IMR-90 (cell line): ENCODE measurements around the gene TMC3. TPM values are rescaled to one million over a fixed set of nuclear protein-coding genes. Genes with fewer than 3 reads are reported as not detected.

ENCODE experiments used
- ATAC-seq: fragments of 200-7000 bp; cut with Tn5 transposase; 2 replicates; pipeline ENCODE4 v1.9.1; 2020; ENCODE audit warnings: low read depth, mild to moderate bottlenecking, moderate library complexity
- BruUV-seq: library from RNA; stranded (reverse); fragments of 400-500 nt; replicated peaks from 2 replicates; lab custom pipeline; 2021; lab: Mats Ljungman, UMichigan
- CTCF ChIA-PET: fragments of 300-600 bp; formaldehyde crosslinking; extraction: SDS; loops from one replicate; lab custom pipeline; 2021; ENCODE audit warnings: antibody characterized with exemption; lab: Yijun Ruan, JAX
- POLR2A ChIA-PET: fragments of 300-600 bp; sonication (Branson Sonifier 250); formaldehyde crosslinking; loops from one replicate; lab custom pipeline; 2022; ENCODE audit warnings: antibody characterized with exemption; ENCODE audit not compliant: unreplicated experiment; lab: Charles Lee
- DNase-seq: peaks from one replicate; pipeline ENCODE4 v3.0.0; 2013
- H2AFZ ChIP-seq: replicated peaks from 2 replicates; pipeline ENCODE3; 2013; ENCODE audit warnings: low read length, mild to moderate bottlenecking; ENCODE audit not compliant: poor library complexity
- H2AK5ac ChIP-seq: 2 replicates; pipeline ENCODE4 v1.6.1; 2013; ENCODE audit warnings: low read depth, low read length, inconsistent platforms
- H2AK9ac ChIP-seq: replicated peaks from 2 replicates; pipeline ENCODE3; 2013; ENCODE audit warnings: mild to moderate bottlenecking, low read depth, low read length, moderate library complexity; ENCODE audit not compliant: poor library complexity
- H2BK120ac ChIP-seq: 2 replicates; pipeline ENCODE4 v1.6.1; 2013; ENCODE audit warnings: low read depth, low read length, inconsistent platforms
- H2BK15ac ChIP-seq: 3 replicates; pipeline ENCODE4 v1.6.1; 2013; ENCODE audit warnings: low read depth, low read length, inconsistent platforms
- H2BK20ac ChIP-seq: 2 replicates; pipeline ENCODE4 v1.6.1; 2013; ENCODE audit warnings: low read depth, mild to moderate bottlenecking, inconsistent platforms, low read length, moderate library complexity
- H2BK5ac ChIP-seq: 2 replicates; pipeline ENCODE4 v1.6.1; 2013; ENCODE audit warnings: mild to moderate bottlenecking, low read depth, low read length, inconsistent platforms; ENCODE audit not compliant: poor library complexity, severe bottlenecking
- H3K14ac ChIP-seq: replicated peaks from 2 replicates; pipeline ENCODE4 v1.6.1; 2013; ENCODE audit warnings: low read depth, low read length, inconsistent platforms
- H3K18ac ChIP-seq: 2 replicates; pipeline ENCODE4 v1.6.1; 2013; ENCODE audit warnings: low read depth, low read length, control low read depth
- H3K23ac ChIP-seq: 2 replicates; pipeline ENCODE4 v1.6.1; 2013; ENCODE audit warnings: low read depth, low read length, inconsistent platforms
- H3K27ac ChIP-seq: 2 replicates; pipeline ENCODE4 v1.5.1; 2013; ENCODE audit warnings: mild to moderate bottlenecking, control low read depth, low read length; ENCODE audit not compliant: insufficient read depth
- H3K27me3 ChIP-seq: 2 replicates; pipeline ENCODE4 v1.6.1; 2013; ENCODE audit warnings: low read length; ENCODE audit not compliant: control insufficient read depth, insufficient read depth
- H3K36me3 ChIP-seq: 2 replicates; pipeline ENCODE4 v1.6.1; 2013; ENCODE audit warnings: low read length, mixed read lengths; ENCODE audit not compliant: control insufficient read depth, insufficient read depth
- H3K4ac ChIP-seq: 2 replicates; pipeline ENCODE4 v1.6.1; 2013; ENCODE audit warnings: low read depth, low read length, inconsistent platforms
- H3K4me1 ChIP-seq: 2 replicates; pipeline ENCODE4 v1.6.1; 2013; ENCODE audit warnings: low read length, mixed read lengths; ENCODE audit not compliant: control insufficient read depth, insufficient read depth
- H3K4me2 ChIP-seq: 2 replicates; pipeline ENCODE4 v1.6.1; 2013; ENCODE audit warnings: low read depth, mild to moderate bottlenecking, control low read depth, low read length, moderate library complexity
- H3K4me3 ChIP-seq: 2 replicates; pipeline ENCODE4 v1.5.1; 2013; ENCODE audit warnings: low read depth, mild to moderate bottlenecking, control low read depth, low read length, moderate library complexity; ENCODE audit not compliant: insufficient read depth
- H3K56ac ChIP-seq: 2 replicates; pipeline ENCODE4 v1.6.1; 2013; ENCODE audit warnings: low read length, inconsistent platforms; ENCODE audit not compliant: insufficient read depth; ENCODE audit errors: extremely low read depth
- H3K79me1 ChIP-seq, 2 experiments: 2 replicates each; pipeline ENCODE4 v1.6.1; 2013; ENCODE audit warnings: low read length in 2 of 2, inconsistent platforms in 1 of 2, low read depth in 1 of 2
- H3K9ac ChIP-seq: 2 replicates; pipeline ENCODE4 v1.6.1; 2013; ENCODE audit warnings: low read depth, low read length, control low read depth
- H3K9me1 ChIP-seq: 2 replicates; pipeline ENCODE4 v1.6.1; 2013; ENCODE audit warnings: low read length, inconsistent platforms; ENCODE audit not compliant: insufficient read depth
- H3K9me3 ChIP-seq: 2 replicates; pipeline ENCODE4 v1.6.1; 2013; ENCODE audit warnings: low read length; ENCODE audit not compliant: control insufficient read depth, insufficient read depth
- H4K20me1 ChIP-seq: 2 replicates; pipeline ENCODE4 v1.6.1; 2013; ENCODE audit warnings: low read length, inconsistent platforms; ENCODE audit not compliant: insufficient read depth
- H4K5ac ChIP-seq: 2 replicates; pipeline ENCODE4 v1.6.1; 2013; ENCODE audit warnings: mild to moderate bottlenecking, low read depth, low read length, control low read depth
- H4K8ac ChIP-seq, 2 experiments: 2 replicates each; pipeline ENCODE4 v1.6.1; 2013; ENCODE audit warnings: low read depth in 2 of 2, low read length in 2 of 2, control low read depth in 1 of 2, inconsistent platforms in 1 of 2
- H4K91ac ChIP-seq: 2 replicates; pipeline ENCODE4 v1.6.1; 2013; ENCODE audit warnings: low read depth, low read length, inconsistent platforms; ENCODE audit not compliant: insufficient read depth
- BHLHE40 ChIP-seq: fragments of 150-350 bp; IDR thresholded peaks from 2 replicates; pipeline ENCODE4 v1.6.1; 2016; ENCODE audit warnings: mild to moderate bottlenecking, low read depth, low read length
- CEBPB ChIP-seq: IDR thresholded peaks from 2 replicates; pipeline ENCODE4 v1.6.1; 2012; ENCODE audit warnings: low read depth, low read length, improper control_type of control experiment
- CHD1 ChIP-seq: IDR thresholded peaks from 2 replicates; pipeline ENCODE4 v1.6.1; 2012; ENCODE audit warnings: low read depth, low read length, improper control_type of control experiment
- FOS ChIP-seq: fragments of 150-350 bp; IDR thresholded peaks from 2 replicates; pipeline ENCODE4 v1.6.1; 2016; ENCODE audit warnings: low read depth, low read length
- MAFK ChIP-seq: IDR thresholded peaks from 2 replicates; pipeline ENCODE4 v1.6.1; 2012; ENCODE audit warnings: low read depth, low read length, improper control_type of control experiment
- MAZ ChIP-seq: IDR thresholded peaks from 2 replicates; pipeline ENCODE4 v1.6.1; 2012; ENCODE audit warnings: low read depth, mild to moderate bottlenecking, low read length, improper control_type of control experiment, moderate library complexity, borderline replicate concordance
- MXI1 ChIP-seq: IDR thresholded peaks from 2 replicates; pipeline ENCODE4 v1.6.1; 2012; ENCODE audit warnings: low read depth, mild to moderate bottlenecking, low read length, moderate library complexity, borderline replicate concordance
- NFE2L2 ChIP-seq: fragments of 150-350 bp; IDR thresholded peaks from 2 replicates; pipeline ENCODE4 v1.6.1; 2016; ENCODE audit warnings: low read depth, mild to moderate bottlenecking, low read length
- POLR2A ChIP-seq: IDR thresholded peaks from 2 replicates; pipeline ENCODE4 v1.6.1; 2012; ENCODE audit warnings: mild to moderate bottlenecking, low read depth, low read length
- RAD21 ChIP-seq: IDR thresholded peaks from 2 replicates; pipeline ENCODE4 v1.6.1; 2012; ENCODE audit warnings: low read length, improper control_type of control experiment
- RCOR1 ChIP-seq: IDR thresholded peaks from 2 replicates; pipeline ENCODE4 v1.6.1; 2012; ENCODE audit warnings: mild to moderate bottlenecking, low read length, improper control_type of control experiment; ENCODE audit not compliant: insufficient replicate concordance
- RFX5 ChIP-seq: IDR thresholded peaks from 2 replicates; pipeline ENCODE4 v1.8.0; 2012; ENCODE audit warnings: low read depth, mild to moderate bottlenecking, low read length, moderate library complexity
- SMC3 ChIP-seq: fragments of 150-350 bp; IDR thresholded peaks from 2 replicates; pipeline ENCODE4 v1.6.1; 2016; ENCODE audit warnings: low read depth, mild to moderate bottlenecking, antibody characterized with exemption, low read length, moderate library complexity
- WGBS, 2 experiments: methylation state at CpG; one replicate each; pipeline versions ENCODE4 v1.1.5 to v1.1.7; 2013; ENCODE audit warnings: missing lambda C conversion rate in 2 of 2; ENCODE audit not compliant: insufficient read length in 1 of 2; ENCODE audit errors: extremely low coverage in 2 of 2; 5-methylcytosine and 5-hydroxymethylcytosine counted together
- dilution Hi-C: fragments of 300-500 bp; cut with HindIII; formaldehyde crosslinking; loops from one replicate; pipeline ENCODE4 v1.14.3; 2018; ENCODE audit warnings: low sequenced_read_pairs; ENCODE audit not compliant: unreplicated experiment
- in situ Hi-C: fragments of 300-500 bp; cut with MboI; formaldehyde crosslinking; loops from 3 replicates; pipeline ENCODE4 v1.14.3; 2019; ENCODE audit warnings: low sequenced_read_pairs, inconsistent platforms, mixed read lengths
- intact Hi-C: fragments of 100-400 bp; cut with micrococcal nuclease; formaldehyde crosslinking; loops from 2 replicates; pipeline ENCODE4 v1.10.0; 2022
- polyA plus RNA-seq, 3 experiments: library from polyadenylated mRNA; depleted of rRNA; stranded (reverse); fragments of >200 nt; gene quantifications; 2 replicates each; pipeline ENCODE4 v1.2.3, GENCODE V29; 2012; ENCODE audit warnings: low replicate concordance in 1 of 3
- total RNA-seq: library from RNA; depleted of rRNA; stranded (reverse); fragments of >200 nt; gene quantifications from 2 replicates; pipeline ENCODE4 v1.2.3, GENCODE V29; 2012
- TF ChIP-seq, protein P1 (sequence below): fragments of 150-350 bp; IDR thresholded peaks from 2 replicates; pipeline ENCODE4 v1.6.1; 2017; ENCODE audit warnings: mild to moderate bottlenecking, antibody characterized with exemption, low read length, low read depth
- TF ChIP-seq, protein P2 (sequence below): conservative IDR thresholded peaks from 2 replicates; pipeline ENCODE4 v1.5.1; 2012; ENCODE audit warnings: mild to moderate bottlenecking, low read depth, low read length, improper control_type of control experiment
- TF ChIP-seq, protein P3 (sequence below): fragments of 150-350 bp; IDR thresholded peaks from 2 replicates; pipeline ENCODE4 v1.6.1; 2016; ENCODE audit warnings: low read depth, mild to moderate bottlenecking, low read length, moderate library complexity, borderline replicate concordance

TMC3 gene
- total and polyA plus RNA-seq, 2 of the 4 experiments (the other 2 are of a cell fraction): not detected

DNA sequence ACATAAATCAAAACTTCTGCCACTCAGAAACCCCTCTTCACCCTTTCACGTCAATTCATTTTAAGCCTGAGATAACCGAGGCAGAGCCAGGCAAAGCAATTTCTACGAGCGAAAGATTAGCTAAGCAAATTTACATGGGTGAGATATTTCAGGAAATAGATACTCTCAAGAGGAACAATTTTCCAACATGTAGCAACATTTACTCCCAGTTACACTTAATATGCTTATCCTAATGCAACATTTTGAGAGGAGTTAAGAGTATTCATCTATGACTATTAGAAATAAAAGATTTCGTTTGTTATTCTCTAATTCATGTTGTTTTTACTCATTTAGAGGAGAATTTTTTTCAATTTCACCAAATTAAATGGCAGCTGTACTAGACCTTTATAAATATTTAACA, 837 bp downstream of the TMC3 start:
- H3K4ac ChIP-seq: no peak overlapping the region

More for the DNA sequence above, 837 bp downstream of the TMC3 start:
- H3K4me3 ChIP-seq: no peak overlapping the region
- no peak overlapping the region for H2BK15ac ChIP-seq
- no peak overlapping the region for H3K27ac ChIP-seq
- dilution Hi-C loops: no loop called here
- H4K20me1 ChIP-seq: no peaks in the 10 kb centered on the region
- intact Hi-C loops: no loop called here
- H3K14ac ChIP-seq: no peak overlapping the region
- H3K56ac ChIP-seq: no peak overlapping the region
- H2BK120ac ChIP-seq: no peak overlapping the region
- H3K79me1 ChIP-seq: no peaks in the 10 kb centered on the region
- peaks cover 12% of the 10 kb centered on the region for H3K27me3 ChIP-seq
- H2BK20ac ChIP-seq: no peak overlapping the region
- in situ Hi-C loops: no loop called here
- POLR2A ChIA-PET: interaction anchor here (0.6 kb wide), 1 partner anchor 17 kb away, joined by 6 read pairs; no protein-coding TSS in a partner anchor
- no peak overlapping the region for H2BK5ac ChIP-seq
- no peak overlapping the region for H4K5ac ChIP-seq
- no peak overlapping the region for H2AK5ac ChIP-seq
- H3K9me1 ChIP-seq: peaks cover 2% of the 10 kb centered on the region; the same call in 1 of the 2 replicates
- BruUV-seq: no TSS peak
- H3K9ac ChIP-seq: no peak overlapping the region
- ATAC-seq (no peak), DNase-seq (no peak)
- TF ChIP-seq SMC3 (no peak), RAD21 (no peak), RCOR1 (no peak), BHLHE40 (no peak), CEBPB (no peak), POLR2A (no peak), CHD1 (no peak), RFX5 (no peak), FOS (no peak), NFE2L2 (no peak), MAFK (no peak), MAZ (no peak), MXI1 (no peak)
- TF ChIP-seq, protein P1, sequence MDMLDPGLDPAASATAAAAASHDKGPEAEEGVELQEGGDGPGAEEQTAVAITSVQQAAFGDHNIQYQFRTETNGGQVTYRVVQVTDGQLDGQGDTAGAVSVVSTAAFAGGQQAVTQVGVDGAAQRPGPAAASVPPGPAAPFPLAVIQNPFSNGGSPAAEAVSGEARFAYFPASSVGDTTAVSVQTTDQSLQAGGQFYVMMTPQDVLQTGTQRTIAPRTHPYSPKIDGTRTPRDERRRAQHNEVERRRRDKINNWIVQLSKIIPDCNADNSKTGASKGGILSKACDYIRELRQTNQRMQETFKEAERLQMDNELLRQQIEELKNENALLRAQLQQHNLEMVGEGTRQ: no peak
- TF ChIP-seq, protein P2, sequence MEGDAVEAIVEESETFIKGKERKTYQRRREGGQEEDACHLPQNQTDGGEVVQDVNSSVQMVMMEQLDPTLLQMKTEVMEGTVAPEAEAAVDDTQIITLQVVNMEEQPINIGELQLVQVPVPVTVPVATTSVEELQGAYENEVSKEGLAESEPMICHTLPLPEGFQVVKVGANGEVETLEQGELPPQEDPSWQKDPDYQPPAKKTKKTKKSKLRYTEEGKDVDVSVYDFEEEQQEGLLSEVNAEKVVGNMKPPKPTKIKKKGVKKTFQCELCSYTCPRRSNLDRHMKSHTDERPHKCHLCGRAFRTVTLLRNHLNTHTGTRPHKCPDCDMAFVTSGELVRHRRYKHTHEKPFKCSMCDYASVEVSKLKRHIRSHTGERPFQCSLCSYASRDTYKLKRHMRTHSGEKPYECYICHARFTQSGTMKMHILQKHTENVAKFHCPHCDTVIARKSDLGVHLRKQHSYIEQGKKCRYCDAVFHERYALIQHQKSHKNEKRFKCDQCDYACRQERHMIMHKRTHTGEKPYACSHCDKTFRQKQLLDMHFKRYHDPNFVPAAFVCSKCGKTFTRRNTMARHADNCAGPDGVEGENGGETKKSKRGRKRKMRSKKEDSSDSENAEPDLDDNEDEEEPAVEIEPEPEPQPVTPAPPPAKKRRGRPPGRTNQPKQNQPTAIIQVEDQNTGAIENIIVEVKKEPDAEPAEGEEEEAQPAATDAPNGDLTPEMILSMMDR: no peak
- TF ChIP-seq, protein P3, sequence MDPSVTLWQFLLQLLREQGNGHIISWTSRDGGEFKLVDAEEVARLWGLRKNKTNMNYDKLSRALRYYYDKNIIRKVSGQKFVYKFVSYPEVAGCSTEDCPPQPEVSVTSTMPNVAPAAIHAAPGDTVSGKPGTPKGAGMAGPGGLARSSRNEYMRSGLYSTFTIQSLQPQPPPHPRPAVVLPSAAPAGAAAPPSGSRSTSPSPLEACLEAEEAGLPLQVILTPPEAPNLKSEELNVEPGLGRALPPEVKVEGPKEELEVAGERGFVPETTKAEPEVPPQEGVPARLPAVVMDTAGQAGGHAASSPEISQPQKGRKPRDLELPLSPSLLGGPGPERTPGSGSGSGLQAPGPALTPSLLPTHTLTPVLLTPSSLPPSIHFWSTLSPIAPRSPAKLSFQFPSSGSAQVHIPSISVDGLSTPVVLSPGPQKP: no peak
- H2AK9ac ChIP-seq: no peak overlapping the region
- H3K4me1 ChIP-seq: no peaks in the 10 kb centered on the region
- CTCF ChIA-PET: interaction anchor here (0.7 kb wide), 1 partner anchor 27 kb away, joined by 3 read pairs; no protein-coding TSS in a partner anchor
- no peaks in the 10 kb centered on the region for H3K9me3 ChIP-seq
- H3K4me2 ChIP-seq: no peak overlapping the region
- H4K91ac ChIP-seq: no peak overlapping the region
- H3K23ac ChIP-seq: no peak overlapping the region
- no peaks in the 10 kb centered on the region for H3K36me3 ChIP-seq
- H4K8ac ChIP-seq: no peak overlapping the region
- H2AFZ ChIP-seq: no peak overlapping the region
- H3K18ac ChIP-seq: no peak overlapping the region
- WGBS, 2 experiments: no CpG with 5 or more reads among the region's 5 CpGs
